OCI-LY7 (cell line): ENCODE results near the gene DLGAP1. TPM values are rescaled to one million over a fixed set of nuclear protein-coding genes. Genes with fewer than 3 reads are reported as not detected.

Experiments
- BruUV-seq: library from RNA; stranded (reverse); fragments of 400-500 nt; replicated peaks from 2 replicates; lab custom pipeline; 2021; lab: Mats Ljungman, UMichigan
- CTCF ChIA-PET: fragments of 300-600 bp; sonication (Branson Sonifier 250); formaldehyde crosslinking; loops from one replicate; lab custom pipeline; 2022; ENCODE audit warnings: antibody characterized with exemption; ENCODE audit not compliant: unreplicated experiment; lab: Charles Lee
- POLR2A ChIA-PET: fragments of 300-600 bp; sonication (Branson Sonifier 250); formaldehyde crosslinking; loops from one replicate; lab custom pipeline; 2022; ENCODE audit warnings: antibody characterized with exemption; lab: Charles Lee
- DNase-seq: peaks from one replicate; pipeline ENCODE4 v3.0.0-alpha.2; 2015; ENCODE audit warnings: low spot score
- H2AFZ ChIP-seq: fragments of 200-600 bp; sonication (generic), shearing (Covaris generic); 2 replicates; pipeline ENCODE4 v1.6.1; 2014; ENCODE audit warnings: mild to moderate bottlenecking, antibody characterized with exemption, low read length, moderate library complexity
- H3K27ac ChIP-seq: fragments of 200-600 bp; sonication (generic); 2 replicates; pipeline ENCODE4 v1.5.1; 2014; ENCODE audit warnings: mixed run types, low read depth, mild to moderate bottlenecking, moderate library complexity, low read length, inconsistent platforms; ENCODE audit not compliant: poor library complexity, severe bottlenecking
- H3K36me3 ChIP-seq: fragments of 200-600 bp; sonication (generic); 2 replicates; pipeline ENCODE4 v1.6.1; 2014; ENCODE audit warnings: mild to moderate bottlenecking, antibody characterized with exemption, low read length, moderate library complexity, mixed read lengths; ENCODE audit not compliant: insufficient read depth
- H3K4me1 ChIP-seq: fragments of 200-600 bp; sonication (generic); 2 replicates; pipeline ENCODE4 v1.5.1; 2014; ENCODE audit warnings: mild to moderate bottlenecking, low read length; ENCODE audit not compliant: insufficient read depth, poor library complexity, severe bottlenecking
- H3K4me2 ChIP-seq: fragments of 200-600 bp; sonication (generic); 2 replicates; pipeline ENCODE4 v1.6.1; 2014; ENCODE audit warnings: mild to moderate bottlenecking, low read length
- H3K4me3 ChIP-seq: fragments of 200-600 bp; sonication (generic); 2 replicates; pipeline ENCODE4 v1.5.1; 2014; ENCODE audit warnings: mild to moderate bottlenecking, low read depth, low read length; ENCODE audit not compliant: poor library complexity, severe bottlenecking
- H3K79me2 ChIP-seq: fragments of 200-600 bp; sonication (generic); 2 replicates; pipeline ENCODE4 v1.6.1; 2016; ENCODE audit warnings: low read depth, mild to moderate bottlenecking, low read length, moderate library complexity, mixed read lengths; ENCODE audit not compliant: insufficient read depth
- H3K9me2 ChIP-seq: fragments of 200-600 bp; sonication (generic); 2 replicates; pipeline ENCODE4 v1.6.1; 2016; ENCODE audit warnings: mild to moderate bottlenecking, low read length, mixed read lengths; ENCODE audit not compliant: insufficient read depth
- H3K9me3 ChIP-seq: fragments of 200-600 bp; sonication (generic); 2 replicates; pipeline ENCODE4 v1.6.1; 2014; ENCODE audit warnings: mild to moderate bottlenecking, mixed run types, low read length, mixed read lengths
- H4K20me1 ChIP-seq: fragments of 200-600 bp; sonication (generic); 2 replicates; pipeline ENCODE4 v1.6.1; 2014; ENCODE audit warnings: mild to moderate bottlenecking, antibody characterized with exemption, low read length, moderate library complexity, mixed read lengths; ENCODE audit not compliant: insufficient read depth
- CTCF ChIP-seq: fragments of 200-600 bp; sonication (generic); conservative IDR thresholded peaks from 2 replicates; pipeline ENCODE4 v1.5.1; 2014; ENCODE audit warnings: mild to moderate bottlenecking, antibody characterized with exemption, low read length, moderate library complexity, mixed read lengths
- EZH2phosphoT487 ChIP-seq: fragments of 200-600 bp; sonication (generic); IDR thresholded peaks from 2 replicates; pipeline ENCODE4 v1.6.1; 2018; ENCODE audit warnings: low read depth, borderline replicate concordance, mild to moderate bottlenecking, mixed run types, antibody characterized with exemption, low read length, moderate library complexity, mixed read lengths
- intact Hi-C: fragments of 100-400 bp; cut with micrococcal nuclease; formaldehyde crosslinking; loops from one replicate; pipeline ENCODE4 v1.10.0; 2022; ENCODE audit not compliant: unreplicated experiment
- total RNA-seq, 2 experiments: library from RNA; depleted of rRNA in 1 of 2; stranded (reverse); fragments of >200 nt in 1 of 2; shearing (Covaris generic) in 1 of 2; gene quantifications; 2 replicates each; pipeline ENCODE4 v1.2.3, GENCODE V29; 2014 to 2022

The DLGAP1 gene
- total RNA-seq, 2 experiments from 2014 or later, result 0.22 TPM; not detected in 1

- intact Hi-C loops, result no loop called here
- no peaks in the 10 kb centered on the region for H4K20me1 ChIP-seq
- H3K9me3 ChIP-seq, result no peaks in the 10 kb centered on the region
- H3K4me1 ChIP-seq, result peaks cover 8% of the 10 kb centered on the region
- BruUV-seq, result no TSS peak
- H3K79me2 ChIP-seq, result no peaks in the 10 kb centered on the region
- no peaks in the 10 kb centered on the region for H3K36me3 ChIP-seq
- no peak overlapping the region for H3K4me2 ChIP-seq
- H2AFZ ChIP-seq, result no peak overlapping the region; the same call in 1 of the 2 replicates
- H3K4me3 ChIP-seq, result no peak overlapping the region
- no peak for DNase-seq
- CTCF ChIA-PET, result no interaction called here
- TF ChIP-seq CTCF, result no peak
- no peak for TF ChIP-seq EZH2phosphoT487
- POLR2A ChIA-PET, result no interaction called here
- H3K27ac ChIP-seq, result no peak overlapping the region
- no peaks in the 10 kb centered on the region for H3K9me2 ChIP-seq
Measured at GRCh38 chr18:3689091-3689490, 766.0 kb downstream of the DLGAP1 start.

DNA sequence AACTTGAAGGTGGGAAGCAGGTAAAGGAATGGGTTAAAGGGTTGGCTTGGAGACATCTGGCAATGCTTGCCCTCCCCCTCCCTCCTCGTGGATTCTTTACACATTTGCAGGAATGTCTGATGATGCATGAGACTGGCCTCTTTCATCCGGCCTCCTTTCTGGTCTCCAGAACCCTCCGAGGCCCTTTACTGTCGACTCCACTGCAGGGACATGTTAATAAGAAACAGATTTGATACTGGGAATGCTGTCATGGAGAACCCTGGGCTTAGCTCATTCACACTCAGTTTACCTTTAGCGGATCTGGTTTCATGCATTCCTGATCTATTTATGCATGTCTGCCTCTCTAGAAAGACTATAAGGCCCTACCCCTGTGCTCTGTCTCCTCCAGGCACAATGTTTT is 766.4 kb downstream of the DLGAP1 start:
- no peak for DNase-seq
- Histone ChIP-seq H3K79me2 (no peaks in the 10 kb centered on the region), H4K20me1 (no peaks in the 10 kb centered on the region), H3K4me1 (peaks cover 8% of the 10 kb centered on the region), H2AFZ (no peak overlapping the region; the same call in 1 of the 2 replicates), H3K4me2 (no peak overlapping the region), H3K4me3 (no peak overlapping the region), H3K9me2 (no peaks in the 10 kb centered on the region), H3K27ac (no peak overlapping the region), H3K9me3 (no peaks in the 10 kb centered on the region), H3K36me3 (no peaks in the 10 kb centered on the region)
- ChIA-PET CTCF (no interaction called here), POLR2A (no interaction called here)
- BruUV-seq, result no TSS peak
- intact Hi-C loops, result no loop called here
- TF ChIP-seq CTCF, result no peak

GRCh38 chr18:3683483-3683882 is 771.6 kb downstream of the DLGAP1 start:
- H4K20me1 ChIP-seq, result no peaks in the 10 kb centered on the region
- H3K9me3 ChIP-seq, result peaks cover 6% of the 10 kb centered on the region; the same call in 1 of the 2 replicates
- no peaks in the 10 kb centered on the region for H3K4me1 ChIP-seq
- no peak overlapping the region for H3K4me3 ChIP-seq
- ChIA-PET POLR2A (interaction anchor here (0.6 to 1.3 kb wide), 2 partner anchors 9 to 216 kb away, joined by 3 to 5 read pairs; no protein-coding TSS in a partner anchor), CTCF (no interaction called here)
- no peak overlapping the region for H3K4me2 ChIP-seq
- no peak for DNase-seq
- no peak overlapping the region for H2AFZ ChIP-seq
- no peak for TF ChIP-seq CTCF
- TF ChIP-seq EZH2phosphoT487, result no peak
- BruUV-seq, result no TSS peak
- H3K79me2 ChIP-seq, result no peaks in the 10 kb centered on the region
- no peaks in the 10 kb centered on the region; the same call in 1 of the 2 replicates for H3K36me3 ChIP-seq
- intact Hi-C loops, result no loop called here
- H3K9me2 ChIP-seq, result no peaks in the 10 kb centered on the region
- H3K27ac ChIP-seq, result no peak overlapping the region
